ENCODE results near the gene ZG16. TPM values are rescaled to one million over a fixed set of nuclear protein-coding genes. Genes with fewer than 3 reads are reported as not detected.

Gene ZG16
- total RNA-seq, 1 experiment from 2014 or later = not detected

DNA sequence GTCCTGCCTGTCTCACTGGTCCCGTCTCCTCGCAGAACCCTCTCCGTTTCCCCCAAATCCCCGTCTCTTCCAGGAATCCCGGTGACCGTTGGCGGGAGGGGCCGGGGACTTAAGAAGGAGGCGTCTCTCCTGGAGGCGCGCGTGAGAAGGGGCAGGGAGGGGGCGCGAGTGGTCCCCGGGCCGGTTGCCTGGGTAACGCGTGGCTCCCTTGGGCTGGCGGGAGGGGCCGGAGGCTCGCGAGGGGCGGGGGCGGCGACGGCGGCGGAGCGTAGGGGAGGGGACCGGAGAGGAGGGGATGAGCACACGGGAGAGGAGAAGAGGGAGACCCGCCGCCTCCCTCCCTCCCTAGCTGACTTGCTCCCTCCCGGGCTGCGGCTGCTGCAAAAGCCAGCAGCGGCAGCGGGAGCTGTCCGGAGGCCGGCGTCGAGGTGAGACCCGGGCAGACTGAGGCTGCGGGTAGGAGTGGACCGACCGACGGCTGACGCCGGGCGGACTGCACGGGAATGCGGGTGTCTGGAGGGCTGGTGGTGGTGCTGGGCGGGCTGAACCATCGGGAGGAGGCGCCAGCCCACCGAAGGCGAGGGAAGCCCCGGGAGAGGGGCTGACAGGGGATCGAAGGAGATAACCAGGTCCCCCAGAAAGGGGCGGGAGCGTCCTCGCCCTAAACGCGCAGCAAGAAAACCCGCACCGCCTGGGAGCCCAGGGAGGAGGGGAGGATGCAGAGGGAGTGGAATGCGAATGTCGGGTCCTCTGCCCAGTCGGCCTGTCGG is 34.0 kb downstream of the ZG16 start, which contains the start of gene PRRT2:
PRRT2 (plus strand) TSS at position 298 of the 770 bp plus-strand sequence. CDS start 862 bp downstream, outside the sequence.
- ATAC-seq = peak; percentile 0

DNA sequence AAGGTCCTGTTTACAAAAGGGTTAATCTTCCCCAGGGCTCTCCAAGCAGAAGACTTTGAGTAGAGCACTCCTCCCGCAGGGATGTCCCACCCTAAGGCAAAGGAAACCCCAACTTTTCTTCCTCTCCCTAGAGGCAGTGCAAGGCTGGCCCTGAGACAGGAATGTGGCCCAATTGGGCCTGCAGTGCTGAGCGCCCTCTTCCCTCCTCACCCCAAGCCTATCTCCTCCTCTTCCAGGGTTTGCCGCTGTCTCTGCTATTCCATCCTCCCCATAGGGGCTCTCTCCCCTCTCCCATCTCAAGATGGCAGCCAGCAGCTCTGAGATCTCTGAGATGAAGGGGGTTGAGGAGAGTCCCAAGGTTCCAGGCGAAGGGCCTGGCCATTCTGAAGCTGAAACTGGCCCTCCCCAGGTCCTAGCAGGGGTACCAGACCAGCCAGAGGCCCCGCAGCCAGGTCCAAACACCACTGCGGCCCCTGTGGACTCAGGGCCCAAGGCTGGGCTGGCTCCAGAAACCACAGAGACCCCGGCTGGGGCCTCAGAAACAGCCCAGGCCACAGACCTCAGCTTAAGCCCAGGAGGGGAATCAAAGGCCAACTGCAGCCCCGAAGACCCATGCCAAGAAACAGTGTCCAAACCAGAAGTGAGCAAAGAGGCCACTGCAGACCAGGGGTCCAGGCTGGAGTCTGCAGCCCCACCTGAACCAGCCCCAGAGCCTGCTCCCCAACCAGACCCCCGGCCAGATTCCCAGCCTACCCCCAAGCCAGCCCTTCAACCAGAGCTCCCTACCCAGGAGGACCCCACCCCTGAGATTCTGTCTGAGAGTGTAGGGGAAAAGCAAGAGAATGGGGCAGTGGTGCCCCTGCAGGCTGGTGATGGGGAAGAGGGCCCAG is 34.9 kb downstream of the ZG16 start:
- Mint-ChIP-seq H3K9me3 (no peaks in the 10 kb centered on the region), H3K27ac (peak overlapping the region; percentile 19; the same call in 1 of the 2 replicates), H3K27me3 (ENCODE audit: low read depth) (no peaks in the 10 kb centered on the region; the same call in 1 of the 2 replicates), H3K36me3 (peaks cover 14% of the 10 kb centered on the region), H3K4me3 (peak overlapping the region; percentile 94), H3K4me1 (peaks cover 57% of the 10 kb centered on the region)
- no peak for DNase-seq (ENCODE audit: low spot score)
- POLR2A ChIA-PET = no interaction called here
- ATAC-seq = no peak
- TF ChIP-seq SP1 (CRISPR knock-in tag; conservative IDR thresholded peaks at IDR 0.05) = no peak; the same call in 1 of the 2 replicates
- no peak for TF ChIP-seq NR3C1 (CRISPR knock-in tag; conservative IDR thresholded peaks at IDR 0.05; ENCODE audit: low read depth)
- TF ChIP-seq PRDM15 (CRISPR knock-in tag; IDR thresholded peaks at IDR 0.05) = peak; percentile 75
- TF ChIP-seq, protein P1, sequence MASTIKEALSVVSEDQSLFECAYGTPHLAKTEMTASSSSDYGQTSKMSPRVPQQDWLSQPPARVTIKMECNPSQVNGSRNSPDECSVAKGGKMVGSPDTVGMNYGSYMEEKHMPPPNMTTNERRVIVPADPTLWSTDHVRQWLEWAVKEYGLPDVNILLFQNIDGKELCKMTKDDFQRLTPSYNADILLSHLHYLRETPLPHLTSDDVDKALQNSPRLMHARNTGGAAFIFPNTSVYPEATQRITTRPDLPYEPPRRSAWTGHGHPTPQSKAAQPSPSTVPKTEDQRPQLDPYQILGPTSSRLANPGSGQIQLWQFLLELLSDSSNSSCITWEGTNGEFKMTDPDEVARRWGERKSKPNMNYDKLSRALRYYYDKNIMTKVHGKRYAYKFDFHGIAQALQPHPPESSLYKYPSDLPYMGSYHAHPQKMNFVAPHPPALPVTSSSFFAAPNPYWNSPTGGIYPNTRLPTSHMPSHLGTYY (CRISPR knock-in tag; IDR thresholded peaks at IDR 0.05) = no peak
- no peak for TF ChIP-seq MAX (CRISPR knock-in tag; IDR thresholded peaks at IDR 0.05)
- TF ChIP-seq FOXK1 (CRISPR knock-in tag; IDR thresholded peaks at IDR 0.05) = no peak
- CTCF ChIA-PET = interaction anchor here (0.6 to 5.7 kb wide), 7 partner anchors 23 to 278 kb away, joined by 3 to 81 read pairs (median 8); partner anchors contain the start of gene KIF22

More for the DNA sequence above, 34.0 kb downstream of the ZG16 start, which contains the start of gene PRRT2:
- no peaks in the 10 kb centered on the region for H3K9me3 Mint-ChIP-seq
- DNase-seq (ENCODE audit: low spot score) = peak; percentile 77
- ChIA-PET CTCF (interaction anchor here (0.6 to 5.7 kb wide), 12 partner anchors 22 to 243 kb away, joined by 3 to 81 read pairs (median 8); partner anchors contain the start of genes ASPHD1, KIF22 and SEZ6L2), POLR2A (interaction anchor here (1.6 kb wide), 1 partner anchor 37 kb away, joined by 5 read pairs; no protein-coding TSS in a partner anchor)
- H3K27me3 Mint-ChIP-seq (ENCODE audit: low read depth) = no peaks in the 10 kb centered on the region; the same call in 1 of the 2 replicates
- peaks cover 12% of the 10 kb centered on the region for H3K36me3 Mint-ChIP-seq
- TF ChIP-seq PRDM15 (CRISPR knock-in tag; IDR thresholded peaks at IDR 0.05) = peak; percentile 64
- no peak for TF ChIP-seq CREM (CRISPR knock-in tag; IDR thresholded peaks at IDR 0.05)
- TF ChIP-seq HMGA2 (CRISPR knock-in tag; IDR thresholded peaks at IDR 0.05) = no peak
- 0 out of 2 replicates have a peak, but pooled peaks have one; percentile 43 for TF ChIP-seq TEAD1 (CRISPR knock-in tag; IDR thresholded peaks at IDR 0.05)
- TF ChIP-seq ZNF317 (CRISPR knock-in tag; IDR thresholded peaks at IDR 0.05; ENCODE audit: borderline replicate concordance, low read depth) = no peak
- no peak for TF ChIP-seq GRHL2 (CRISPR knock-in tag; IDR thresholded peaks at IDR 0.05; ENCODE audit: insufficient replicate concordance, severe bottlenecking)
- TF ChIP-seq NFATC4 (CRISPR knock-in tag; IDR thresholded peaks at IDR 0.05) = no peak
- no peak for TF ChIP-seq ATF1 (CRISPR knock-in tag; IDR thresholded peaks at IDR 0.05)
- TF ChIP-seq ZNF396 (CRISPR knock-in tag; IDR thresholded peaks at IDR 0.05; ENCODE audit: borderline replicate concordance) = no peak
- TF ChIP-seq MXD4 (CRISPR knock-in tag; IDR thresholded peaks at IDR 0.05; ENCODE audit: borderline replicate concordance) = no peak
- peak; percentile 44; the same call in 1 of the 2 replicates for TF ChIP-seq ZNF219 (CRISPR knock-in tag; IDR thresholded peaks at IDR 0.05; ENCODE audit: borderline replicate concordance)
- no peak for TF ChIP-seq MYBL2 (CRISPR knock-in tag; IDR thresholded peaks at IDR 0.05)
- TF ChIP-seq ZBTB43 (CRISPR knock-in tag; IDR thresholded peaks at IDR 0.05) = 0 out of 2 replicates have a peak, but pooled peaks have one; percentile 3
- peak within 1 kb of the TSS; percentile 94 for H3K4me3 Mint-ChIP-seq
- H3K27ac Mint-ChIP-seq = peak within 1 kb of the TSS; percentile 95
- H3K4me1 Mint-ChIP-seq = peaks cover 53% of the 10 kb centered on the region

Measured in WTC11 (cell line).